ENCODE measurements around the gene CSTF1. TPM values are rescaled to one million over a fixed set of nuclear protein-coding genes. Genes with fewer than 3 reads are reported as not detected.

The CSTF1 gene
- total and polyA plus RNA-seq, 2 donors (not counting 3 experiments of a cell fraction or from before 2014, with no cell fraction given), result 39.6 to 49.3 TPM

DNA sequence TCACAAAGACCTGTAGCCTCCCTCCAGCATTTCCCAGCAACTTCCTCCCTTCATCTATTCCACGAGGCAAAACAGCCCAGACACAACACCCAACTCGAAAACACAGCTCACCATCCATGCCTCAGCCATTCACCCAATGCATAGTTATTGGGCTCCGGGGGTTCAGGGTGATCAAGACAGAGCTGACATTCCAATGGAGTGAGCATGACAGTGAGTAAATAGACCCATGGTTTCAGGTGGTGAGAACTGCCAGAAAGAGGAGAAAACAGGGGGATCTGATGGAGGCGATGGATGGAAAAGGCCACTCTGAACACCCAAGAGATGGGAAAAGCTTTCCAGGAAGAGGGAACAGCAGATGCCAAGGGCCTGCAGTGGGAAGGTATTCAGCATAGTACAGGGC lies 25.5 kb downstream of the CSTF1 start:
- Histone ChIP-seq H3K79me2 (ENCODE audit: control insufficient read depth, insufficient read depth, low read length) (no peaks in the 10 kb centered on the region), H3K36me3 (ENCODE audit: control insufficient read depth in 2 of 2, extremely low read depth in 1 of 2, insufficient read depth in 2 of 2, low read length in 2 of 2) (no peaks in the 10 kb centered on the region), H3K4me2 (ENCODE audit: insufficient read depth, low read length) (no peak overlapping the region), H2AFZ (ENCODE audit: low read depth, low read length) (peak overlapping the region; percentile 58), H3K27ac (ENCODE audit: insufficient read depth, low read depth, low read length) (peak overlapping the region; percentile 80), H3K9me1 (replicated peaks; ENCODE audit: control insufficient read depth, extremely low read depth, insufficient read depth, low read length) (no peaks in the 10 kb centered on the region), H3K4me1 (ENCODE audit: control insufficient read depth, extremely low read depth, insufficient read depth, low read length) (peaks cover 38% of the 10 kb centered on the region), H4K20me1 (replicated peaks; ENCODE audit: control insufficient read depth, extremely low read depth, insufficient read depth, low read length) (no peaks in the 10 kb centered on the region), H3K9ac (replicated peaks; ENCODE audit: extremely low read depth, insufficient read depth, low read length) (no peak overlapping the region), H3K9me3 (replicated peaks; ENCODE audit: control insufficient read depth, insufficient read depth, low read length) (no peaks in the 10 kb centered on the region), H3K4me3 (replicated peaks in 1 of 3; ENCODE audit: insufficient read depth in 1 of 3, low read depth in 1 of 3, low read length in 3 of 3) (no peak overlapping the region), H3K27me3 (ENCODE audit: control insufficient read depth in 2 of 2, insufficient read depth in 2 of 2, low read length in 2 of 2) (no peaks in the 10 kb centered on the region)
- DNase-seq (ENCODE audit: low read depth, low spot score) (no peak), FAIRE-seq (no peak)
- ChIA-PET CTCF (interaction anchor here (1.4 to 2.0 kb wide), 3 partner anchors 19 to 82 kb away, joined by 3 to 4 read pairs (median 4); no protein-coding TSS in a partner anchor), POLR2A (no interaction called here)
- dilution Hi-C loops (cut with MboI; ENCODE audit: extremely low pct_ligation_motif_present, low sequenced_read_pairs) (no loop called here), intact Hi-C loops (cut with micrococcal nuclease) (loop anchor here (2.0 kb wide), 1 partner anchor 59 kb away; the partner anchor contains the start of gene FAM210B)
- no TSS peak for BruUV-seq (replicated peaks)
- TF ChIP-seq, protein P1, sequence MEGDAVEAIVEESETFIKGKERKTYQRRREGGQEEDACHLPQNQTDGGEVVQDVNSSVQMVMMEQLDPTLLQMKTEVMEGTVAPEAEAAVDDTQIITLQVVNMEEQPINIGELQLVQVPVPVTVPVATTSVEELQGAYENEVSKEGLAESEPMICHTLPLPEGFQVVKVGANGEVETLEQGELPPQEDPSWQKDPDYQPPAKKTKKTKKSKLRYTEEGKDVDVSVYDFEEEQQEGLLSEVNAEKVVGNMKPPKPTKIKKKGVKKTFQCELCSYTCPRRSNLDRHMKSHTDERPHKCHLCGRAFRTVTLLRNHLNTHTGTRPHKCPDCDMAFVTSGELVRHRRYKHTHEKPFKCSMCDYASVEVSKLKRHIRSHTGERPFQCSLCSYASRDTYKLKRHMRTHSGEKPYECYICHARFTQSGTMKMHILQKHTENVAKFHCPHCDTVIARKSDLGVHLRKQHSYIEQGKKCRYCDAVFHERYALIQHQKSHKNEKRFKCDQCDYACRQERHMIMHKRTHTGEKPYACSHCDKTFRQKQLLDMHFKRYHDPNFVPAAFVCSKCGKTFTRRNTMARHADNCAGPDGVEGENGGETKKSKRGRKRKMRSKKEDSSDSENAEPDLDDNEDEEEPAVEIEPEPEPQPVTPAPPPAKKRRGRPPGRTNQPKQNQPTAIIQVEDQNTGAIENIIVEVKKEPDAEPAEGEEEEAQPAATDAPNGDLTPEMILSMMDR (IDR thresholded peaks at IDR 0.05; ENCODE audit: extremely low read depth in 1 of 2, insufficient read depth in 1 of 2, low read depth in 1 of 2, low read length in 2 of 2), result no peak
- no peak for TF ChIP-seq MYC (IDR thresholded peaks at IDR 0.05; ENCODE audit: low read depth, low read length)
- TF ChIP-seq EZH2 (IDR thresholded peaks at IDR 0.05; ENCODE audit: borderline replicate concordance, low read depth, low read length, severe bottlenecking), result no peak
- no peak for TF ChIP-seq POLR2AphosphoS5 (IDR thresholded peaks at IDR 0.05; ENCODE audit: insufficient read depth, low read depth, low read length)
- no peak for TF ChIP-seq POLR2A (IDR thresholded peaks at IDR 0.05; ENCODE audit: low read depth, low read length)
- no peak for TF ChIP-seq FOS (IDR thresholded peaks at IDR 0.05; ENCODE audit: borderline replicate concordance, insufficient read depth, low read length)
- TF ChIP-seq JUN (IDR thresholded peaks at IDR 0.05; ENCODE audit: borderline replicate concordance, insufficient read depth, insufficient read length, low read depth), result no peak
- TF ChIP-seq MAX (IDR thresholded peaks at IDR 0.05; ENCODE audit: insufficient read depth, insufficient read length), result no peak
- no peak for TF ChIP-seq GATA2 (IDR thresholded peaks at IDR 0.05; ENCODE audit: insufficient read depth, insufficient read length, low read depth, low read length)
